ENCODE measurements around the gene SMCHD1. TPM values are rescaled to one million over a fixed set of nuclear protein-coding genes. Genes with fewer than 3 reads are reported as not detected.

Gene SMCHD1
- total and polyA plus RNA-seq, 10 of the 15 experiments (the other 5 are each of a cell fraction or from before 2014, with no cell fraction given) = 6.0 to 110 (median 48.0) TPM

GRCh38 chr18:2686349-2686968 lies 30.9 kb downstream of the SMCHD1 start:
- Histone ChIP-seq H3K4me1 (ENCODE audit: control insufficient read depth, insufficient read depth, low read length) (peaks cover 7% of the 10 kb centered on the region; the same call in 1 of the 2 replicates), H3K4me2 (ENCODE audit: control insufficient read depth, insufficient read depth) (no peak overlapping the region), H3K27ac (ENCODE audit: control insufficient read depth, insufficient read depth) (peak overlapping the region; percentile 69; the same call in 1 of the 2 replicates), H3K9ac (ENCODE audit: control insufficient read depth, insufficient read depth, low read length) (no peak overlapping the region), H3K79me2 (ENCODE audit: control insufficient read depth, insufficient read depth, low read length) (peaks cover 34% of the 10 kb centered on the region), H3K27me3 (replicated peaks in 1 of 2; ENCODE audit: control insufficient read depth in 2 of 2, insufficient read depth in 2 of 2, low read length in 1 of 2) (no peaks in the 10 kb centered on the region), H3K36me3 (ENCODE audit: control insufficient read depth in 2 of 2, insufficient read depth in 2 of 2, low read length in 1 of 2) (peaks cover 3 to 47% of the 10 kb centered on the region in 2 experiments; a peak in 3 of 4 replicates), H3K4me3 (no peak overlapping the region), H2AFZ (ENCODE audit: control insufficient read depth, low read depth, low read length) (no peak overlapping the region), H4K20me1 (ENCODE audit: control insufficient read depth, insufficient read depth) (no peaks in the 10 kb centered on the region), H3K9me3 (replicated peaks; ENCODE audit: control insufficient read depth, insufficient read depth, low read length) (peaks cover 26% of the 10 kb centered on the region)
- ChIA-PET POLR2A (no interaction called here), RAD21 (ENCODE audit: unreplicated experiment) (no interaction called here), SMC1A (ENCODE audit: uncharacterized antibody, unreplicated experiment) (interaction anchor here (0.6 to 1.4 kb wide), 4 partner anchors 8 to 113 kb away, joined by 3 to 4 read pairs (median 3); no protein-coding TSS in a partner anchor), CTCF (interaction anchor here (1.9 kb wide), 1 partner anchor 12 kb away, joined by 4 read pairs; no protein-coding TSS in a partner anchor)
- intact Hi-C loops (cut with micrococcal nuclease; ENCODE audit: unreplicated experiment) = loop anchor here (2.0 kb wide), 1 partner anchor 50 kb away; no protein-coding TSS in a partner anchor
- BruUV-seq (replicated peaks) = no TSS peak
- WGBS (ENCODE audit: insufficient coverage, insufficient replicate concordance, low lambda C conversion rate, missing lambda C conversion rate) = 95% methylated on average over 3 of the region's 3 CpGs
- ATAC-seq (no peak), FAIRE-seq (peak; percentile 72), DNase-seq (ENCODE audit: low read depth, low spot score) (no peak)
- in situ Hi-C loops (cut with MboI) = no loop called here
- TF ChIP-seq NFYB (IDR thresholded peaks at IDR 0.05; ENCODE audit: insufficient read depth, low read depth, low read length) (no peak), ASH2L (IDR thresholded peaks at IDR 0.05; ENCODE audit: borderline replicate concordance, low read depth) (no peak), KLF5 (IDR thresholded peaks at IDR 0.05; ENCODE audit: partially characterized antibody) (peak; percentile 76), RELA (IDR thresholded peaks at IDR 0.05; ENCODE audit: borderline replicate concordance, partially characterized antibody) (no peak), SKIL (IDR thresholded peaks at IDR 0.05; ENCODE audit: low read depth, poor library complexity, severe bottlenecking) (no peak), ATF3 (IDR thresholded peaks at IDR 0.05; ENCODE audit: borderline replicate concordance, extremely low read depth, low read depth, low read length) (no peak), NFIC (IDR thresholded peaks at IDR 0.05; ENCODE audit: low read depth, low read length) (no peak), PML (IDR thresholded peaks at IDR 0.05; ENCODE audit: low read length) (no peak), SUPT20H (IDR thresholded peaks at IDR 0.05; ENCODE audit: borderline replicate concordance, control insufficient read depth, low read depth, low read length) (no peak), DPF2 (IDR thresholded peaks at IDR 0.05) (no peak), ZNF207 (IDR thresholded peaks at IDR 0.05; ENCODE audit: borderline replicate concordance) (no peak), RBBP5 (conservative IDR thresholded peaks at IDR 0.05) (no peak), POLR2AphosphoS5 (IDR thresholded peaks at IDR 0.05; ENCODE audit: low read length) (no peak), ATF7 (IDR thresholded peaks at IDR 0.05; ENCODE audit: low read depth) (no peak), SMAD5 (IDR thresholded peaks at IDR 0.05; ENCODE audit: low read depth) (no peak), NBN (IDR thresholded peaks at IDR 0.05) (peak; percentile 75), SIN3A (IDR thresholded peaks at IDR 0.05; ENCODE audit: low read depth, low read length) (no peak), MXI1 (IDR thresholded peaks at IDR 0.05; ENCODE audit: low read depth, low read length) (no peak), ZBTB40 (IDR thresholded peaks at IDR 0.05; ENCODE audit: borderline replicate concordance) (no peak)
